ENCODE data around the gene CARD9. TPM values are rescaled to one million over a fixed set of nuclear protein-coding genes. Genes with fewer than 3 reads are reported as not detected.

CARD9 gene
- total RNA-seq, 1 donor from 2014 or later = 1.4 TPM

GRCh38 chr9:136391737-136392537, 18.5 kb upstream of the CARD9 start:
- no peak for TF ChIP-seq CTCF (conservative IDR thresholded peaks at IDR 0.05)
- DNase-seq (ENCODE audit: low read depth, low spot score) = no peak
- H3K36me3 Mint-ChIP-seq (ENCODE audit: low read depth) = peaks cover 10% of the 10 kb centered on the region
- H3K27ac Mint-ChIP-seq (ENCODE audit: unreplicated experiment) = peak overlapping the region; percentile 20
- H3K4me3 Mint-ChIP-seq = no peak overlapping the region
- H3K9me3 Mint-ChIP-seq = no peaks in the 10 kb centered on the region
- no peaks in the 10 kb centered on the region for H3K27me3 Mint-ChIP-seq (ENCODE audit: low read depth)
- no peaks in the 10 kb centered on the region for H3K4me1 Mint-ChIP-seq

GRCh38 chr9:136389396-136389795, 15.9 kb upstream of the CARD9 start:
- no peak for DNase-seq (ENCODE audit: low read depth, low spot score)
- Mint-ChIP-seq H3K4me1 (no peaks in the 10 kb centered on the region), H3K9me3 (no peaks in the 10 kb centered on the region), H3K27ac (ENCODE audit: unreplicated experiment) (no peak overlapping the region), H3K27me3 (ENCODE audit: low read depth) (no peaks in the 10 kb centered on the region), H3K36me3 (ENCODE audit: low read depth) (peaks cover 17% of the 10 kb centered on the region), H3K4me3 (no peak overlapping the region)
- TF ChIP-seq CTCF (conservative IDR thresholded peaks at IDR 0.05) = no peak

GRCh38 chr9:136387217-136387616, 13.7 kb upstream of the CARD9 start:
- no peak for DNase-seq (ENCODE audit: low read depth, low spot score)
- no peaks in the 10 kb centered on the region for H3K27me3 Mint-ChIP-seq (ENCODE audit: low read depth)
- no peak overlapping the region for H3K27ac Mint-ChIP-seq (ENCODE audit: unreplicated experiment)
- peaks cover 17% of the 10 kb centered on the region for H3K36me3 Mint-ChIP-seq (ENCODE audit: low read depth)
- no peaks in the 10 kb centered on the region for H3K4me1 Mint-ChIP-seq
- TF ChIP-seq CTCF (conservative IDR thresholded peaks at IDR 0.05) = no peak
- H3K9me3 Mint-ChIP-seq = no peaks in the 10 kb centered on the region
- no peak overlapping the region for H3K4me3 Mint-ChIP-seq

DNA sequence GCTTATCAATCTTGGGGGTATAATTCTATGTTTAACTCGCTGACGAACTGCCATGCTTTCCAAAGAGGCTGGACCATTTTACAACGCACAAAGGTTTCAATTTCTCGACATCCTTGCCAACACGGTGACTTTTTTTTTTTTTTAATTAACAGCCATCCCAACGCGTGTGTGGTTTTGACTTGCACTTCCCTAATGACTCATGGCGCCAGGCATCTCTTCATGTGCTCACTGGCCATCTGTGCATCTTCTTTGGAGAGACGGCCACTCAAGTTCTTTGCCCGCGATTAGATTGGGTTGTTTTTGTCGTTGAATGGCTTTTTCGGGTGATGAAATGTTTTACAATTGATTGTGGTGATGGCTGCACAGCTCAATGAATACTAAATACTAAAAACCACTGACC, 12.5 kb upstream of the CARD9 start:
- no peak overlapping the region for H3K27ac Mint-ChIP-seq (ENCODE audit: unreplicated experiment)
- TF ChIP-seq CTCF (conservative IDR thresholded peaks at IDR 0.05) = no peak
- no peaks in the 10 kb centered on the region for H3K27me3 Mint-ChIP-seq (ENCODE audit: low read depth)
- H3K4me1 Mint-ChIP-seq = no peaks in the 10 kb centered on the region
- DNase-seq (ENCODE audit: low read depth, low spot score) = no peak
- peaks cover 14% of the 10 kb centered on the region for H3K36me3 Mint-ChIP-seq (ENCODE audit: low read depth)
- H3K9me3 Mint-ChIP-seq = no peaks in the 10 kb centered on the region
- H3K4me3 Mint-ChIP-seq = no peak overlapping the region

GRCh38 chr9:136385015-136385414, 11.5 kb upstream of the CARD9 start:
- no peaks in the 10 kb centered on the region for H3K4me1 Mint-ChIP-seq
- no peak for TF ChIP-seq CTCF (conservative IDR thresholded peaks at IDR 0.05)
- peak overlapping the region; percentile 29 for H3K27ac Mint-ChIP-seq (ENCODE audit: unreplicated experiment)
- no peak for DNase-seq (ENCODE audit: low read depth, low spot score)
- H3K9me3 Mint-ChIP-seq = no peaks in the 10 kb centered on the region
- peaks cover 14% of the 10 kb centered on the region for H3K36me3 Mint-ChIP-seq (ENCODE audit: low read depth)
- no peak overlapping the region for H3K4me3 Mint-ChIP-seq
- no peaks in the 10 kb centered on the region for H3K27me3 Mint-ChIP-seq (ENCODE audit: low read depth)
